M059J (cell line): Measurements from ENCODE around the gene PARL. TPM values are rescaled to one million over a fixed set of nuclear protein-coding genes. Genes with fewer than 3 reads are reported as not detected.

ENCODE experiments used
- DNase-seq: peaks from one replicate; pipeline ENCODE4 v3.0.0-alpha.2; 2012; ENCODE audit warnings: low read depth
- total RNA-seq: library from RNA; depleted of rRNA; stranded (reverse); fragments of >200 nt; shearing (Covaris generic); gene quantifications from 2 replicates; pipeline ENCODE4 v1.2.3, GENCODE V29; 2014

PARL gene
- total RNA-seq, 1 experiment from 2014 or later, result 75.4 TPM

GRCh38 chr3:183818041-183818620 lies 66.5 kb downstream of the PARL start:
- no peak for DNase-seq

- no peak for DNase-seq
These were observed 67.0 kb downstream of the PARL start for GRCh38 chr3:183817639-183818038.

DNA sequence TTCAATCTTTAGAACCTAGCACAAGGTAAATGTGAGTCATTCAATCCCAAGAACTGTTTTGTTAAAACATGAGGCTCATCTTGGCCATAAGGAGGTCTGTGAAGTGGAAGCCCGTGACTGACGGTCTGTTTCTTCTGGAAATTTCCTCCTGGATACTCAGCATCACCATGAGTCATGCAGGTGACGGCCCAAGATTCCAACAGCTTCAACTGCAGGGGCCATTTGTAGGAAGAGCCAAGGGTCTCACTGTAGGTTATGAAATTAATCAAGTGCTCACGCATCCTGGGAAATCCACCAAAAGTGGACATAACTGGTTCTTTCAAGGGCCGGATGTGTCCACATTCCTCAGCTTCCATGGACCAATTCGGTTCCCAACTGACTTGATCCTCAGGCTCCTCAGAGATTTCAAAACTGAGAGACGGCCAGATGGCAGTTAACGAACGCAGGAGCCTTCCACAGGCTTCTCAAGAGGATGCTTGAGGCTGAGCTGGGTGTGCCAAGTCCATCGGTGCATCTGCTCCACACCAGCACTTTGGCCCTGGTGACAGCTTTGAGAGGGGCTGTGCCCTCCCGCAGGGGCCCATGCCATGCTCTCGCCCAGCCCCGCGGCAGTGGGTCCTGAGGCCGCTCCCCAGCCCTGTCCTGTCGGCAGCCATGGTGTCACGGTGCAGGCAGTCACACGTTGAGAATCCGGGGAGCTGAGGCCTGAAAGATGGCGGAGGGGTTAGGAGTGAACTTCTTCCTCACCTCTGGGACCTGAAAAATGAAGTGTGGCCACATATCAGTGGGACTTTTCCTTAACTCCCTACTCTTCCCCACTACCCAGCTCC lies 67.8 kb downstream of the PARL start:
- DNase-seq, result no peak

GRCh38 chr3:183815951-183816475 lies 68.7 kb downstream of the PARL start:
- no peak for DNase-seq

DNA sequence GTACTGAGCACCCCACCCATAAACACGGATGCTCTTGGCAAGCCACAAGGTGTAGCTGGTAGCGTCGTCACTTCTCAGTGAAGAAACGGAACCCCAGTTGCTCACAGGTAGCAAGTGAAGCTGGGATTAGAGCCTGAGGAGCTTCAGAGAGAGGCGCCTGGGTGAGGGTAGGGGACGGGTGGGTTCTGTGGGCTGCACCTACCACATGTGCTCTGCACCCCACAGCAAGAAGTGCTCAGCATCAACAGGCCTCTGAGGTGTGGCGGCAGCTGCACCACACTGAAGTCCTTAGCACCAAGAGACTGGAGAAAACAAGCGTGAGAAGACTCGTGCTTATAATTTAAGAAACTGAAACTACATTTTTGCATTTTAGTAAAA lies 69.1 kb downstream of the PARL start:
- DNase-seq, result no peak

GRCh38 chr3:183814240-183814639 lies 70.4 kb downstream of the PARL start:
- DNase-seq, result no peak

- DNase-seq, result no peak
These were observed 71.8 kb downstream of the PARL start for GRCh38 chr3:183812761-183813445.

DNA sequence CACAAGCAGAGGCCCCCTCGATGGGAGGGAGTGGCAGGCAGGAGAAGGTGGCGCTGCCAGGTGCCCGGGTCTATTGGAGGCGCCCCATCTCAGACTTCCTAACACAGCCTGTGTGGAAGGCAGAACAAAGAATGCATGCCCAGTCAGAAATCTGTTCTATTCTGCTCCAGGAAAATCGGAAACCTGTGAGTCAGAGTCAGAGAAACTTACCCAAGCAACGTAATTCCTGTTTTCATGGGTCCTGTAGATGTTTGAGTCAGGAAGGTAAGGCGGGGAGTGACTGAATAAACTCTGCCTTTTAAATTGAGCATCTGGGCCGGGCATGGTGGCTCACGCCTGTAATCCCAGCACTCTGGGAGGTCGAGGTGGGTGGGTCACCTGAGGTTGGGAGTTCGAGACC lies 73.0 kb downstream of the PARL start:
- no peak for DNase-seq

- DNase-seq, result no peak
These were observed 73.8 kb downstream of the PARL start for GRCh38 chr3:183810643-183811594.

- no peak for DNase-seq
These were observed 75.4 kb downstream of the PARL start for GRCh38 chr3:183809270-183809669.

GRCh38 chr3:183808355-183808754 lies 76.3 kb downstream of the PARL start:
- no peak for DNase-seq

DNA sequence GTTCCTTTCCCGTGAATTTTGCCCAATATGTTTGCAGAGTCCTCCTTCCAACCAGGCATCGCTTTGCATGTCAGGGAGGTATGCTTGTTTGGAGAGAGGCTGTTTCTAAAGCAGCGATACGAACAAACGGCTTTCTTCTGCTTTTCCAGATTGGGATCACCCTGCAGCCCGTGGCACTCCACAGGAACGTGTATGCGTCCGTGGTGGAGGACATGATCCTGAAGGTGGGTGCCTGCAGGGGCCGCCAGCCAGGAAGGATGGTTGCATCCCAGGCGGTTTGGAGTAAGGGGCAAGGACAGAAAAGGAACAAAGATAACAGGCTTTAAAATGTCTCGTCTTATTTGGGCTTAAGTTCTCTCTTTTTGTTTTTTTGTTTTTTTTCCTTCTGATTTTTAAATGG lies 76.8 kb downstream of the PARL start:
- DNase-seq, result no peak

GRCh38 chr3:183807209-183807728 lies 77.4 kb downstream of the PARL start:
- no peak for DNase-seq

- DNase-seq, result no peak
These were observed 81.7 kb downstream of the PARL start for GRCh38 chr3:183802989-183803388.

GRCh38 chr3:183801601-183802000 lies 83.1 kb downstream of the PARL start:
- DNase-seq, result no peak

- no peak for DNase-seq
These were observed 84.3 kb downstream of the PARL start for GRCh38 chr3:183800243-183800863.

GRCh38 chr3:183799461-183799860 lies 85.2 kb downstream of the PARL start:
- DNase-seq, result no peak

GRCh38 chr3:183797996-183798395 lies 86.7 kb downstream of the PARL start:
- no peak for DNase-seq

DNA sequence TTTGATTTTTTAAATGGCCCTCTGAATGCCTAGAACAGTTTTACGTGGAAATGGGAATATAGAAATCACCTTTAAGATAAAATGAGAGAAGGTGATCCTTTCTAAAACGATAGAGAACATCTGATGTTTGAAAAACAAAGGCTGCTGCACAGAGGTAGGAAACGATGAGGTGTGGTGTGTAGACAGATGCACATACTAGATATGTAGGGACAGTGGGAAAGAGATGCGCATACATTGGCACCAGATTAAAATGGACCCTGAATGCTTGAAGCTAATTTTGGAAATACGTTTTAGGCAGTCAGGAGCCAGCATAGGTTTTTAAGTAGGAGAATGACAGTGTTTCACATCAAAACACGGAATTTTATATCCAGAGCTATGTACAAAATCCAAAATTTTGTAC lies 88.3 kb downstream of the PARL start:
- no peak for DNase-seq

- DNase-seq, result no peak
These were observed 90.2 kb downstream of the PARL start for GRCh38 chr3:183794452-183794851.

- no peak for DNase-seq
These were observed 91.7 kb downstream of the PARL start for GRCh38 chr3:183792976-183793375.
